Cerebellar cortex (tissue), 1 donor: ENCODE data around the gene PCDH15.
A peak's percentile ranks its signal among the peaks of the same experiment; 100 is the strongest.

Experiments used
- DNase-seq: peaks from one replicate; pipeline ENCODE4 v3.0.0-alpha.2; 2015; ENCODE audit warnings: low spot score

PCDH15 gene

GRCh38 chr10:54125098-54125747 lies 675.8 kb downstream of the PCDH15 start:
- no peak for DNase-seq

GRCh38 chr10:54124209-54124885 lies 676.7 kb downstream of the PCDH15 start:
- no peak for DNase-seq

- DNase-seq = no peak
Measured at GRCh38 chr10:54120806-54121205, 680.2 kb downstream of the PCDH15 start.

GRCh38 chr10:54108961-54109360 lies 692.1 kb downstream of the PCDH15 start:
- no peak for DNase-seq

- DNase-seq = no peak
Measured at GRCh38 chr10:54096892-54097291, 704.1 kb downstream of the PCDH15 start.

GRCh38 chr10:54094321-54094720 lies 706.7 kb downstream of the PCDH15 start:
- no peak for DNase-seq

GRCh38 chr10:54091237-54091636 lies 709.8 kb downstream of the PCDH15 start:
- no peak for DNase-seq

- no peak for DNase-seq
Measured at GRCh38 chr10:54081950-54082349, 719.1 kb downstream of the PCDH15 start.

GRCh38 chr10:54067361-54067760 lies 733.7 kb downstream of the PCDH15 start:
- DNase-seq = no peak

GRCh38 chr10:54066646-54067045 lies 734.4 kb downstream of the PCDH15 start:
- DNase-seq = no peak

GRCh38 chr10:54065106-54065505 lies 735.9 kb downstream of the PCDH15 start:
- DNase-seq = no peak

GRCh38 chr10:54064215-54064614 lies 736.8 kb downstream of the PCDH15 start:
- DNase-seq = no peak

- DNase-seq = no peak
Measured at GRCh38 chr10:54063514-54063913, 737.5 kb downstream of the PCDH15 start.

- no peak for DNase-seq
Measured at GRCh38 chr10:54060572-54060971, 740.5 kb downstream of the PCDH15 start.

- no peak for DNase-seq
Measured at GRCh38 chr10:54057357-54057756, 743.7 kb downstream of the PCDH15 start.

GRCh38 chr10:54026340-54026739 lies 774.7 kb downstream of the PCDH15 start:
- no peak for DNase-seq

GRCh38 chr10:54011117-54011516 lies 789.9 kb downstream of the PCDH15 start:
- DNase-seq = no peak

GRCh38 chr10:54010337-54010933 lies 790.6 kb downstream of the PCDH15 start:
- no peak for DNase-seq

GRCh38 chr10:54009672-54010071 lies 791.4 kb downstream of the PCDH15 start:
- DNase-seq = no peak

- DNase-seq = no peak
Measured at GRCh38 chr10:54002077-54002476, 799.0 kb downstream of the PCDH15 start.

- peak; percentile 8 for DNase-seq
Measured at GRCh38 chr10:53997953-53998352, 803.1 kb downstream of the PCDH15 start.

- DNase-seq = no peak
Measured at GRCh38 chr10:53990799-53991238, 810.2 kb downstream of the PCDH15 start.

- no peak for DNase-seq
Measured at GRCh38 chr10:53983431-53983830, 817.6 kb downstream of the PCDH15 start.
